HepG2 (cell line): ENCODE results near the gene NFE2L3. TPM values are rescaled to one million over a fixed set of nuclear protein-coding genes. Genes with fewer than 3 reads are reported as not detected.
A peak's percentile ranks its signal among the peaks of the same experiment; 100 is the strongest.

Source experiments
- ATAC-seq: fragments of 200-7000 bp; cut with Tn5 transposase; 3 replicates; pipeline ENCODE4 v1.9.1; 2020; ENCODE audit warnings: mild to moderate bottlenecking, moderate library complexity
- BruUV-seq: library from RNA; stranded (reverse); fragments of 400-500 nt; replicated peaks from 2 replicates; lab custom pipeline; 2021; lab: Mats Ljungman, UMichigan
- CTCF ChIA-PET: fragments of 300-600 bp; formaldehyde crosslinking; extraction: SDS; loops from one replicate; lab custom pipeline; 2021; ENCODE audit warnings: low total read pairs, inconsistent platforms, low intra/inter-chr PET ratio; lab: Yijun Ruan, JAX
- POLR2A ChIA-PET: fragments of 350-600 bp; sonication (Branson Sonifier 250); formaldehyde crosslinking; loops from one replicate; lab custom pipeline; 2020; ENCODE audit warnings: antibody characterized with exemption, inconsistent platforms; lab: Yijun Ruan, JAX
- DNase-seq: peaks from one replicate; pipeline ENCODE4 v3.0.0-alpha.2; 2015; ENCODE audit warnings: low spot score
- FAIRE-seq: peaks from 3 replicates; lab custom pipeline; 2011; peaks lifted over from hg19 to GRCh38; lab: Jason Lieb, UNC
- H2AFZ ChIP-seq: one replicate; pipeline ENCODE4 v1.6.1; 2011; ENCODE audit warnings: low read length, inconsistent platforms
- H3K27ac ChIP-seq: fragments of 300-600 bp; 3 replicates; pipeline ENCODE4 v1.8.0; 2011; ENCODE audit warnings: mixed run types, mild to moderate bottlenecking, mixed read lengths, low read length, inconsistent platforms; ENCODE audit not compliant: insufficient read depth; ENCODE audit errors: extremely low read length
- H3K27me3 ChIP-seq, 2 experiments: fragments of 200-600 bp in 1 of 2; 2 replicates in 1 of 2; 3 replicates in 1 of 2; pipeline versions ENCODE4 v1.6.0 to v1.8.0; 2011; ENCODE audit warnings: low read length in 2 of 2, mild to moderate bottlenecking in 2 of 2, moderate library complexity in 2 of 2, inconsistent platforms in 1 of 2; ENCODE audit not compliant: insufficient read depth in 2 of 2, control insufficient read depth in 1 of 2
- H3K36me3 ChIP-seq, 2 experiments: fragments of 200-600 bp in 1 of 2; replicated peaks in 1 of 2; 2 replicates in 1 of 2; 3 replicates in 1 of 2; pipeline versions ENCODE4 v1.5.1 to v1.8.0; 2011; ENCODE audit warnings: low read length in 2 of 2, inconsistent platforms in 1 of 2; ENCODE audit not compliant: insufficient read depth in 2 of 2, control insufficient read depth in 1 of 2
- H3K4me1 ChIP-seq: 2 replicates; pipeline ENCODE4 v1.5.1; 2012; ENCODE audit warnings: low read length, inconsistent platforms; ENCODE audit not compliant: insufficient read depth
- H3K4me2 ChIP-seq: 2 replicates; pipeline ENCODE4 v1.6.0; 2011; ENCODE audit warnings: low read depth, low read length, inconsistent platforms
- H3K4me3 ChIP-seq, 3 experiments: fragments of 200-600 bp in 1 of 3; sonication (generic), shearing (Covaris generic) in 1 of 3; replicated peaks in 1 of 3; 2 replicates each; pipeline ENCODE4 v1.5.1; 2011 to 2016; ENCODE audit warnings: low read length in 3 of 3, inconsistent platforms in 2 of 3, low read depth in 2 of 3, mild to moderate bottlenecking in 2 of 3, control low read depth in 1 of 3, mixed read lengths in 1 of 3; ENCODE audit not compliant: insufficient read depth in 1 of 3
- H3K79me2 ChIP-seq: one replicate; pipeline ENCODE4 v1.6.1; 2011; ENCODE audit warnings: low read length, inconsistent platforms; ENCODE audit not compliant: insufficient read depth
- H3K9ac ChIP-seq: 2 replicates; pipeline ENCODE4 v1.6.0; 2011; ENCODE audit warnings: mild to moderate bottlenecking, low read depth, low read length, inconsistent platforms; ENCODE audit not compliant: insufficient read depth
- H3K9me3 ChIP-seq: 2 replicates; pipeline ENCODE4 v1.5.1; 2012; ENCODE audit warnings: mild to moderate bottlenecking, low read length
- H4K20me1 ChIP-seq: 2 replicates; pipeline ENCODE4 v1.6.0; 2011; ENCODE audit warnings: inconsistent platforms, mild to moderate bottlenecking, low read length, moderate library complexity; ENCODE audit not compliant: insufficient read depth
- DR1 ChIP-seq: sonication (generic); formaldehyde crosslinking; IDR thresholded peaks from 2 replicates; pipeline ENCODE4 v1.8.0; 2021; ENCODE audit warnings: mild to moderate bottlenecking, missing genetic modification reagents, inconsistent platforms
- NR3C1 ChIP-seq: sonication (generic); formaldehyde crosslinking; IDR thresholded peaks from 2 replicates; pipeline ENCODE4 v1.4.0; 2020; ENCODE audit warnings: missing genetic modification reagents
- POLR2A ChIP-seq, 2 experiments: IDR thresholded peaks; 2 replicates each; pipeline ENCODE4 v1.6.1; 2011; ENCODE audit warnings: low read depth in 2 of 2, low read length in 2 of 2, mild to moderate bottlenecking in 1 of 2, moderate library complexity in 1 of 2; ENCODE audit not compliant: insufficient read depth in 1 of 2
- POLR2AphosphoS5 ChIP-seq: IDR thresholded peaks from 2 replicates; pipeline ENCODE4 v1.6.1; 2012; ENCODE audit warnings: low read depth, low read length
- RBFOX2 ChIP-seq: fragments of 200-400 bp; formaldehyde crosslinking; IDR thresholded peaks from 2 replicates; pipeline ENCODE4 v1.6.1; 2017; ENCODE audit warnings: low read depth, mild to moderate bottlenecking, low read length
- WIZ ChIP-seq: sonication (generic); formaldehyde crosslinking; IDR thresholded peaks from 2 replicates; pipeline ENCODE4 v1.5.1; 2020; ENCODE audit warnings: mild to moderate bottlenecking, missing genetic modification reagents
- WGBS: methylation state at CpG from one replicate; pipeline ENCODE4 v1.1.6; 2017; ENCODE audit warnings: low lambda C conversion rate; 5-methylcytosine and 5-hydroxymethylcytosine counted together
- in situ Hi-C: cut with HindIII; loops from 2 replicates; pipeline ENCODE4 v1.10.0; 2017; ENCODE audit warnings: low pct_unique_long_range_greater_than_20kb; ENCODE audit not compliant: extremely low pct_ligation_motif_present
- intact Hi-C: fragments of 100-400 bp; cut with micrococcal nuclease; formaldehyde crosslinking; loops from one replicate; pipeline ENCODE4 v1.10.0; 2022; ENCODE audit not compliant: unreplicated experiment
- polyA plus RNA-seq, 8 experiments: library from polyadenylated mRNA; depleted of rRNA in 3 of 8; stranded (reverse) in 7 of 8; unstranded in 1 of 8; fragments of >200 nt; fragmentation: Illumina TruSeq in 4 of 8; extraction: Trizol in 4 of 8; gene quantifications; 2 replicates each; pipeline versions ENCODE4 v1.2.1 to v1.2.3, GENCODE V29; 2011 to 2016; ENCODE audit warnings: low read depth in 4 of 8, missing spikeins in 1 of 8, mixed read lengths in 1 of 8; ENCODE audit not compliant: insufficient read depth in 1 of 8
- total RNA-seq, 5 experiments: library from RNA; depleted of rRNA; stranded (reverse); fragments of >200 nt; fragmentation: Illumina TruSeq; extraction: Trizol; gene quantifications; 2 replicates each; pipeline ENCODE4 v1.2.3, GENCODE V29; 2016; ENCODE audit warnings: low read depth in 1 of 5
- TF ChIP-seq, protein P1 (sequence below): sonication (generic); formaldehyde crosslinking; IDR thresholded peaks from 2 replicates; pipeline ENCODE4 v1.4.0; 2020; ENCODE audit warnings: missing genetic modification reagents, low read depth, mild to moderate bottlenecking, borderline replicate concordance
- TF ChIP-seq, protein P2 (sequence below): sonication (generic); formaldehyde crosslinking; IDR thresholded peaks from 2 replicates; pipeline ENCODE4 v1.4.0; 2020; ENCODE audit warnings: missing genetic modification reagents
- TF ChIP-seq, protein P3 (sequence below): conservative IDR thresholded peaks from 2 replicates; pipeline ENCODE4 v1.6.1; 2018; ENCODE audit warnings: missing genetic modification reagents
- TF ChIP-seq, protein P4 (sequence below): sonication (generic); formaldehyde crosslinking; IDR thresholded peaks from 2 replicates; pipeline ENCODE4 v1.8.0; 2022; ENCODE audit warnings: missing genetic modification reagents, mild to moderate bottlenecking, moderate library complexity, borderline replicate concordance

Gene NFE2L3
- total and polyA plus RNA-seq, 2 of the 13 experiments (the other 11 are each of a cell fraction or from before 2014, with no cell fraction given) = 11.4 to 19.4 TPM

DNA sequence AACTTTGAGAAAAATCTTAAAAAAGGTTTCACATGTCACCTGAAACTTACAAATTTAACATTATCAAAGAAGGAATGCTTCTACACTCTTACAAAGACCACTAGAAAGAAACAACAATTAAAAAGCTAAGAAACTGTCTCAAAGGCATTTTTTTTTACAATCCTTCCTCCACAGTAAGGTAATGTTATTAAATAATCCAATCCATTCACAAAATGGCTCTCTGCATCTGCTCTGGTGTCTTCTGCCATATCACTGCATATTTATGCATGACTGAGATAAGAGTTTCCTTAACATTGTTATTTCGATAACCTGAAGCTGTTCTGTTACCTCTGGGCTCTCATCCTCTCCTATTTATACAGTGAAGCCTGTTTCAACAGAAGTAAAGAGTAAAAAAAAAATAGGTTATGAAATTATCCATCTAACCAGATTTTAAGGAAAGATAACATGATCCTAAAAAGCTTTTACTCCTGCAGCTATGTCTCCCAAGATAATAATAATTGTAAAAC lies 40.0 kb downstream of the NFE2L3 start:
- ATAC-seq = no peak
- intact Hi-C loops (no loop called here), in situ Hi-C loops (no loop called here)
- Histone ChIP-seq H3K9ac (no peak overlapping the region), H3K4me1 (peaks cover 46% of the 10 kb centered on the region), H3K9me3 (no peaks in the 10 kb centered on the region), H3K36me3 (peaks cover 23 to 72% of the 10 kb centered on the region in 2 experiments), H3K27ac (no peak overlapping the region), H3K27me3 (no peaks in the 10 kb centered on the region), H3K79me2 (peaks cover 41% of the 10 kb centered on the region), H3K4me3 (no peak overlapping the region), H3K4me2 (no peak overlapping the region), H2AFZ (no peak overlapping the region), H4K20me1 (peaks cover 88% of the 10 kb centered on the region)
- BruUV-seq = TSS peak; percentile 16
- CTCF ChIA-PET = no interaction called here
- no peak for FAIRE-seq
- TF ChIP-seq, protein P1, sequence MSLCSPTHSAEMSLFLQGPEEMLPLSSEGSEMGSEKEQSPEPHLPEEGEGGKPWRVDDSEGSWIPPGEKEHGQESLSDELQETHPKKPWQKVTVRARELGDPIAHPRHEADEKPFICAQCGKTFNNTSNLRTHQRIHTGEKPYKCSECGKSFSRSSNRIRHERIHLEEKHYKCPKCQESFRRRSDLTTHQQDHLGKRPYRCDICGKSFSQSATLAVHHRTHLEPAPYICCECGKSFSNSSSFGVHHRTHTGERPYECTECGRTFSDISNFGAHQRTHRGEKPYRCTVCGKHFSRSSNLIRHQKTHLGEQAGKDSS = no peak
- peak; percentile 52 for TF ChIP-seq RBFOX2
- WGBS = 97% methylated on average over 1 of the region's 1 CpG
- POLR2A ChIA-PET = interaction anchor here (1.5 to 2.3 kb wide), 4 partner anchors 8 to 40 kb away, joined by 4 to 13 read pairs (median 6); partner anchors contain the start of genes CBX3, HNRNPA2B1 and NFE2L3
- no peak for DNase-seq

DNA sequence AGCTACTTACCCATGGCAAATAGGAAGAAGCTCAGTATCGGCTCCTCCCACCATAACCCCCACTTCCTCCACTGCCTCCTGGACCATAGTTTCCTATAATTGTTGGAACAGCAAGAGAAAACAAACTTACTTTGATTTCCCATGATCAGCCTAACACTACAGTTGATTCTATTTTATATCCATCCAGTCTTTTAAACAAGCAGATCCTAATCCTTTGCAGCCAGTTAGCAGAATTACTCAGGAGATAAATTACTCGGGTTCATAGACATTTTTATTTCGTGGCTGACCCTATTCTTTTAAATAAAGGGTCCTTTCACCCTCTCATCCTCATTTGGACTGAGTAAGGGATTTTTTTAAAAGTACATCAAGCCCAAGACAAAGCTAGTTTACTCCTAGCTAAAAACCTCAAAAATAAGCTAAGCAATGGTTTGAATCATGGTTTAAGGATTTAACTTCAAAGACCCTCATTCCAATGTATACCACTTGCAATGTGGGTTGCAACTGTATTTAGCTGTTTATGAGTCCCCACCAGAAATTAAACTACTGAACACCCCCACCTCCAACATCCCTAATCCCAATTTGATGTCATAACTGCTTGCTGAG lies 40.6 kb downstream of the NFE2L3 start:
- Histone ChIP-seq H4K20me1 (peaks cover 93% of the 10 kb centered on the region), H3K27ac (no peak overlapping the region), H2AFZ (no peak overlapping the region), H3K36me3 (peaks cover 25 to 77% of the 10 kb centered on the region in 2 experiments), H3K27me3 (no peaks in the 10 kb centered on the region), H3K4me2 (no peak overlapping the region), H3K4me1 (peaks cover 52% of the 10 kb centered on the region), H3K9ac (no peak overlapping the region), H3K79me2 (peaks cover 47% of the 10 kb centered on the region), H3K9me3 (no peaks in the 10 kb centered on the region), H3K4me3 (no peak overlapping the region)
- CTCF ChIA-PET = no interaction called here
- WGBS = 97% methylated on average over 3 of the region's 3 CpGs
- intact Hi-C loops (no loop called here), in situ Hi-C loops (no loop called here)
- ATAC-seq (no peak), FAIRE-seq (no peak), DNase-seq (no peak)
- POLR2A ChIA-PET = interaction anchor here (1.5 to 2.3 kb wide), 4 partner anchors 7 to 41 kb away, joined by 4 to 13 read pairs (median 6); partner anchors contain the start of genes CBX3, HNRNPA2B1 and NFE2L3
- BruUV-seq = no TSS peak
- TF ChIP-seq DR1 (CRISPR knock-in tag) = no peak
- TF ChIP-seq NR3C1 (CRISPR knock-in tag) = no peak
- no peak for TF ChIP-seq WIZ (CRISPR knock-in tag)
- TF ChIP-seq, protein P2, sequence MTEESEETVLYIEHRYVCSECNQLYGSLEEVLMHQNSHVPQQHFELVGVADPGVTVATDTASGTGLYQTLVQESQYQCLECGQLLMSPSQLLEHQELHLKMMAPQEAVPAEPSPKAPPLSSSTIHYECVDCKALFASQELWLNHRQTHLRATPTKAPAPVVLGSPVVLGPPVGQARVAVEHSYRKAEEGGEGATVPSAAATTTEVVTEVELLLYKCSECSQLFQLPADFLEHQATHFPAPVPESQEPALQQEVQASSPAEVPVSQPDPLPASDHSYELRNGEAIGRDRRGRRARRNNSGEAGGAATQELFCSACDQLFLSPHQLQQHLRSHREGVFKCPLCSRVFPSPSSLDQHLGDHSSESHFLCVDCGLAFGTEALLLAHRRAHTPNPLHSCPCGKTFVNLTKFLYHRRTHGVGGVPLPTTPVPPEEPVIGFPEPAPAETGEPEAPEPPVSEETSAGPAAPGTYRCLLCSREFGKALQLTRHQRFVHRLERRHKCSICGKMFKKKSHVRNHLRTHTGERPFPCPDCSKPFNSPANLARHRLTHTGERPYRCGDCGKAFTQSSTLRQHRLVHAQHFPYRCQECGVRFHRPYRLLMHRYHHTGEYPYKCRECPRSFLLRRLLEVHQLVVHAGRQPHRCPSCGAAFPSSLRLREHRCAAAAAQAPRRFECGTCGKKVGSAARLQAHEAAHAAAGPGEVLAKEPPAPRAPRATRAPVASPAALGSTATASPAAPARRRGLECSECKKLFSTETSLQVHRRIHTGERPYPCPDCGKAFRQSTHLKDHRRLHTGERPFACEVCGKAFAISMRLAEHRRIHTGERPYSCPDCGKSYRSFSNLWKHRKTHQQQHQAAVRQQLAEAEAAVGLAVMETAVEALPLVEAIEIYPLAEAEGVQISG (CRISPR knock-in tag) = no peak
- TF ChIP-seq POLR2AphosphoS5 = no peak
- TF ChIP-seq, protein P3, sequence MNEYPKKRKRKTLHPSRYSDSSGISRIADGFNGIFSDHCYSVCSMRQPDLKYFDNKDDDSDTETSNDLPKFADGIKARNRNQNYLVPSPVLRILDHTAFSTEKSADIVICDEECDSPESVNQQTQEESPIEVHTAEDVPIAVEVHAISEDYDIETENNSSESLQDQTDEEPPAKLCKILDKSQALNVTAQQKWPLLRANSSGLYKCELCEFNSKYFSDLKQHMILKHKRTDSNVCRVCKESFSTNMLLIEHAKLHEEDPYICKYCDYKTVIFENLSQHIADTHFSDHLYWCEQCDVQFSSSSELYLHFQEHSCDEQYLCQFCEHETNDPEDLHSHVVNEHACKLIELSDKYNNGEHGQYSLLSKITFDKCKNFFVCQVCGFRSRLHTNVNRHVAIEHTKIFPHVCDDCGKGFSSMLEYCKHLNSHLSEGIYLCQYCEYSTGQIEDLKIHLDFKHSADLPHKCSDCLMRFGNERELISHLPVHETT (CRISPR knock-in tag) = no peak
- TF ChIP-seq, protein P4, sequence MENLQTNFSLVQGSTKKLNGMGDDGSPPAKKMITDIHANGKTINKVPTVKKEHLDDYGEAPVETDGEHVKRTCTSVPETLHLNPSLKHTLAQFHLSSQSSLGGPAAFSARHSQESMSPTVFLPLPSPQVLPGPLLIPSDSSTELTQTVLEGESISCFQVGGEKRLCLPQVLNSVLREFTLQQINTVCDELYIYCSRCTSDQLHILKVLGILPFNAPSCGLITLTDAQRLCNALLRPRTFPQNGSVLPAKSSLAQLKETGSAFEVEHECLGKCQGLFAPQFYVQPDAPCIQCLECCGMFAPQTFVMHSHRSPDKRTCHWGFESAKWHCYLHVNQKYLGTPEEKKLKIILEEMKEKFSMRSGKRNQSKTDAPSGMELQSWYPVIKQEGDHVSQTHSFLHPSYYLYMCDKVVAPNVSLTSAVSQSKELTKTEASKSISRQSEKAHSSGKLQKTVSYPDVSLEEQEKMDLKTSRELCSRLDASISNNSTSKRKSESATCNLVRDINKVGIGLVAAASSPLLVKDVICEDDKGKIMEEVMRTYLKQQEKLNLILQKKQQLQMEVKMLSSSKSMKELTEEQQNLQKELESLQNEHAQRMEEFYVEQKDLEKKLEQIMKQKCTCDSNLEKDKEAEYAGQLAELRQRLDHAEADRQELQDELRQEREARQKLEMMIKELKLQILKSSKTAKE (CRISPR knock-in tag) = no peak
- peak in 1 of 2 experiments; percentile 40; a peak in 1 of 4 replicates for TF ChIP-seq POLR2A (IDR thresholded peaks at IDR 0.05; ENCODE audit: insufficient read depth in 1 of 2, low read depth in 2 of 2, low read length in 2 of 2)
